Endometrial microvascular endothelial cells (primary cell): ENCODE data around the gene ASTN2. TPM values are rescaled to one million over a fixed set of nuclear protein-coding genes. Genes with fewer than 3 reads are reported as not detected.

Experiments
- in situ Hi-C: cut with HindIII; loops from 2 replicates; pipeline ENCODE4 v1.10.0; 2017; ENCODE audit warnings: low sequenced_read_pairs, low pct_unique_long_range_greater_than_20kb; ENCODE audit errors: inconsistent ontology term
- total RNA-seq: library from RNA; depleted of rRNA; stranded (reverse); fragments of >200 nt; gene quantifications from one replicate; pipeline ENCODE4 v1.2.3, GENCODE V29; 2015; ENCODE audit errors: inconsistent ontology term

Gene ASTN2
- total RNA-seq, 1 donor from 2014 or later, result 2.1 TPM

DNA sequence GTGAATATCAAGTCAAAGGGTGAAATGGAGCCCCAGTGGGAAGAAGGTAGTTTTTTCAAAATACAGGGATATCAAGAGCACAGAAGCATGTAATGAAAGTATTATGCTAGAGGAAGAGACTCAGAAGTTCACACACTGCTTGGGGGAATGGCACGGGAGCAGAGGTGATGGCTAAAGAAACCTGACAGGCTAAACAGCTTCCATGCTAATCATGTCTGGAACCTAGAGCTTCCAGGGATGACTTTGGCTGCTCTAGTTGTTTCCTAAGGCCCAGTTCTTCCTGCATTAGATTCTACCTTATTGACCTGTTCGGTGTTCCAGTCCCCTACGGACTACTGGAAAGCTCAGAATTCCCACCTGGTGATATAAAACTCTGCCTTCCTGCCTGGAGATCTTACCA, 693.4 kb downstream of the ASTN2 start:
- in situ Hi-C loops, result no loop called here

DNA sequence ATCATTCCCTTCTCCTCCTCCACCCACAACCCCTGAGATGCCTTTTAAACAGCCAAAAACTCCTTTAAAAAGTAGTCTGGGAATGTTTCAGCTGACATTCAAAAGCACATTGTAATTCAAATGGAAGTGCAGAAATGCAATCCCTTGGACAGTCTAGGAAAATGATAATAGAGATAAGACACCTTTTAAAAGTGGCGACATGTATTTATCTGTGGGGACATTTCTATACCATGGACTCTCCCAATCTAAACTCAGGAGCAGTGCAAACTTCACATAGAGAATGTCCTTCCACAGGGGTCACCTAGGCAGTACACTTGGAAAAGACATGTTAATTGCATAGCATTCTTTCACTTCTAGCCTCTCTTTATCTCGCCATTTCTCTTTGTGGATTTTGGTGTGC, 694.7 kb downstream of the ASTN2 start:
- in situ Hi-C loops, result no loop called here

DNA sequence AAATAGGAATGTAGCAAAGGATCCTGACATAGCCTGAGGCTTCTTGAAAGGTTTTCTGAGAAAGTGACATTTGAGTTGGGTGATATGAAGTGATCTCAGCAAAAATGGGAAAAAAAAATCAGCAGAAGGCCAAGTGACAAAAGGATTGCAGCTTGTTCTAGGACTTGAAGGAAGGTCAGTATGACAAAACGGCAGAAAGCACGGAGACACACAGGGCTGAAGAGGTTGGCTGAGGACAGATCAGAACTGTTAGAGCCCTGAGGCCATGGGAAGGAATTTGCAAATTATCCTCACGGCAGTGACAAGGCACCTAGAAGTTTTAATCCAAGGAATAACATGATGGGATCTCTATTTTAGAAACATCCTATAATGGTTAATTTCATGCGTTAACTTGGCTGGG, 696.7 kb downstream of the ASTN2 start:
- in situ Hi-C loops, result no loop called here

DNA sequence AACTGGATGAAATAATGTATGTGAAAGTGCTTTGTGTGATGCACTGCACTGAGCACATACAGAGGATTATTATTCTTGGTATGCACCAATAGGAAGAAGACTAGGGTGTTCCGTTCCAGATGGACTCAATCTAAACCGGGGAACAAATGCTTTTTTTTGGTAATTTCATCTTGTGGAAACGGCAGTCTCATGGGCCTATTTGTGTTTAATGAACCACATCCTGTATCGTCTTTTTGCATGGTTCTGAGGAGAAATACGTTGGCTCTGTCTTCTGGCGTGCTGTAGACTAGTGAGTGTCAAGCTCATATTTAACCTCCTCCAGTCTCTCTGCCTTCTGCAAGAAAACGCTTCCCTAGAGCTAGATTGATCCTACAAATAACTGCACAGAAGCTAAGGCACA, 697.7 kb downstream of the ASTN2 start:
- in situ Hi-C loops, result no loop called here

DNA sequence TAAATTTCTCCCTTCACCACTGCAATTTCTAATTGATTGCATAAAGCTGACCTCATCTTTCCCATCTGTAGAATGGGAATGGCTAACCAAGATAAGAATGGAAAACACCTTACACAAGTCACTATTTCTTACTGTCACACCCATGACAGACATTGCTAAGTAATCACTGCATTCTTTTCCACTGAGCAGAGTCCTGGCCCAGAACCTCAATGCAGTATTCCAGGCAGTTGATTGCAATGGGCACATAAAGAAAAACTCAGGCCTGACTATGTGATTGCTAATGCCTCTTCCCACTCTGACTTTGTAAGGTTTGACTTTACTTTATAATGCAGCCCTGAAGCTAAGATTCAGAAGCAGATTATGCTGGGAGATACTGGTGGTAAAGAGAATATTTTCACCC, 698.4 kb downstream of the ASTN2 start:
- in situ Hi-C loops, result no loop called here

DNA sequence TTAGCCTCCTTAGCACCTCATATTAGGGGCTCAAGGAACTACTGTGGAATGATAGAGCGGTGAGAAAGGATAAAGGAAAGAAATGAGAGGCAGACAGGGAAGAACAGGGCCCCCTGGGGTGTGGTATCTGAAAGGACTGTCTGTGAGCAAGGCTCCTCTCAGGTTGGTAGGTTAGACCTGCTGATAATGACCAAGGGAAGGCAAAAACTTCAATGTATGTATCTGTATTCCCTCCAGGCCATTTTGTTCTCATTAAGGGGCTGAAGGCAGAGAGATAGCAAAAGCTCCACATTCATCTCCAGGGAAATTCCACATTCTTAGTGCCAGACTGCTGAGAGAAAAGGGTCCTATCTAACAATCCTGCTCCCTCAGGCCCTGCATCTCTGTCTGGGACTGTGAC, 699.1 kb downstream of the ASTN2 start:
- in situ Hi-C loops, result no loop called here

DNA sequence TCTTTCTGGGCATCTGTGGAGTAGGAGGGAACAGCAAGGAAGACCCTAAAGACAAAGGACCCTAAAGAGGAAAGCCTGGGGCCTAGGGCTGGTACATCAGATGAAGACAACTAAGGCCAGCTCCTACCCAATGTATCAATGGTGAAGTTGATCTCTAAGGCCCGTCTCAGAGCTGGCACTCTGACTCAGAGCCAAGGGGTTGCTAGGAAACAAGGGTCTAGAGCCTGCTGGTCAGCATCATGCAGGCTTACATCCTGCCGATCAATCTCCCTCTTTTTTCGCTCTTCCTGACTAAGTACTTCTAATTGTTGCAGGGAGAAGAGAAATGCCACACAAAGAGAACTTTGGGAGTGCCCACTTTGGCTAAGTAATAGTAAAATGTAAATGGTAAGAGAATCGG, 701.6 kb downstream of the ASTN2 start:
- in situ Hi-C loops, result no loop called here

DNA sequence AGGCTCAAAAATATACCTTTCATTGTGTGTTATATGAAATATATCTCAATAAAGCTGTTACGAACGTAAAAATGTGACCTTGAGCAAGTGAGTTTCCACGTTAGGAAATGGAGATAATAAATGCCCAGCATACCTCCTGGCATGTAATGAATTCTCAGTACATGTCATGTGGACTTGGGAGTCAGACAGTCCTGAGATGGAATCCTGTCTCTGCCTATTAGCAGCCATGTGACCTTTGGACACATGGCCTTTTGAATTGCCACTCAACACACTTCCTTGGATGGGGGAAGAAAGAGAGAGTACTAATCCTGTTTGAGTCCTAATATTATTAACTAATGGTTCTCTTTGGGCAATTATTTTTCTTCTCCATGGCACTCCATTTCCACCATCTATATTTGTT, 702.1 kb downstream of the ASTN2 start:
- in situ Hi-C loops, result no loop called here

DNA sequence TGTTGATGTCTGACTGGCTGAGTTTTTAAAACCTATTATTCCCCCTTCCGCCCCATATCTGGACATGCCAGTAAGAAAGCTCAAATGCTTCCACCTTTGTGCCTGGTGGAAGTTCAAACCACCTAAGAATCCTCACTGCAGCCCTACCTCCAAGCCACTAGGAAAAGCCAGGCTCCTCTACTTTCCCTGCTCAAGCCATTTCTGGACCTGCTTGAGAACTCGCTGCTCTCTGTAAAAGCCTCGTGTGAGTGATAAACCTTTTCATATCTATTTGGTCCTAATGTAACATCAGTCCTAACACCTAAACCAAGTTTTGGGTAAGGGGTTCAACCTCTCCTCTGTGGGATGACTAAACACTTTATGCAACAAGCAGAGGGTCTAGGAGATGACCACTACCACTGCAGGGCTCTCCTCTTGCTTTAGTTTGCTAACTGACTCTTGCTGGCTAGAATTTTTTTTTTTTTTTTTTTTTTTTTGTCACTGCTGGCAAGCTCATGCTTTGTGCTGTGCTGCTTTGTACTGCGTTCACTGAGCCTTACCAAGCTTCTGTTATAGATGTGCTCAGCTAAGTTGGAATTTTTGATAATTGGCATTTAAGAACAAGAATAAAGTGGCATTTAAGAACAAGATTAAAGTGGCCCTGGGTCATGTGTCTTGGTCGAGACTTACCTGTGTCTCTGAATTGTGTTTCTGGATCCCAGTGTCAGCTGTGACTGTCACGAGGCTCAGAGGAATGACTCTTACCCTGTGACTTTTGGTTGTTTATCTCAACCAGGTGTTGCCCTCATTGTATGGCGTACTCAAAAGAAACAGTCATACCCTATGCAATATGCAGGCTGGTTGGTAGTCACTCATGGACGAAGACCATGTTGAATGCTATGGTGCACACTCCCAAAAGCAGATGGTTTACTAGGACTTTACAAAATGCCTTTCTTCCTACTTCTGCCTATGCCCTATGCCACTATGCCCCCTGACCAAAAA, 708.3 kb downstream of the ASTN2 start:
- in situ Hi-C loops, result no loop called here

DNA sequence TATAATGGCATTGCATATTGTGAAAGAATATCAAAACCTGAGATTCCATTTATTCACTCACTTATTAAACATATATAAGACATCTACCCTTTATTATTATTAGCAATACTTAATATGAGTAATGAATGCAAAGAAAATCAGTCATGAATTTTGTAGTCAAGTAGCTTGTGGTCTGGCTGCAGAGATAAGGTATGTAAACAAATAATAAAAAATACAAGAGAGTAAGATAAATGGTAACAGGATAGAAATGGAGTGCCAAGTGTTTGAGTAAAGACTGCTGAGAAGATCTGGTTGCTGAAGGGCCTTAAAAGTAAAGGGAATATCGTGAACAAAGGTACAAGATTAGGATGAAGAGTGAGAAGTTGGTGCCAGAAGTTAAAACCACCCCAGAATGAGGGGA, 709.3 kb downstream of the ASTN2 start:
- in situ Hi-C loops, result no loop called here

DNA sequence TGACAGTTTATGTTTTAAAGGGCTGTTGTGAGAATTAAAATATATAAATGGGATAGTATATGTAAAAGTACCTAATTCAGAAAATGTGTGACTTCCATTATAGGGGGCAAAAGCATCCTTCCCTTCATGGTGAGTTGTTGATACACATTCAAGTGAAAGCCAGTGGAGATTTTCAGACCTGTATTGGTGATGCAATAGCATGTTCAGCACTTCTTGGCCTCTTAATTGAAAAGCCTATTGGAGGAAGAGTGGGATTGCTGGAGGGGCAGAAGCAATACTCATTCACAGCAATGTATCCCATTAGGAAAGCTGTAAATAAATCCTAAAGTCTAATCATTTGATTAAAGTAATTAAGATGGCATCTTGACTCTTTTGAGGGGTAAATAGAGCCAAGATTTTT, 710.4 kb downstream of the ASTN2 start:
- in situ Hi-C loops, result no loop called here

DNA sequence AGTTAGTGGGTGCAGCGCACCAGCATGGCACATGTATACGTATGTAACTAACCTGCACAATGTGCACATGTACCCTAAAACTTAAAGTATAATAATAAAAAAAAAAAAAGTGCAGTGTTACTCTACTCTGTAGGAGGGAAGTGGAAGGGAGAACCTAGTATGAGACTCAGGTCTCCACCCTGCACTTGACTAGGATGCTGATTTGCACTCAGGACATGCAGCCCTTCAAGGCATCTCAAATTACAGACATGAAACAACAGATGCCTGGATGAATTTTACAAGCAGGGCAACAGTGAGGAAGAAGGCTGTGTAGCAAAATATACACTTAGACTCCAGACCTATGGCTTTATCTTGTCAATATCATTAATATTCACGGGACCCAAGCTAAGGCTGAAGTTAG, 711.2 kb downstream of the ASTN2 start:
- in situ Hi-C loops, result no loop called here

DNA sequence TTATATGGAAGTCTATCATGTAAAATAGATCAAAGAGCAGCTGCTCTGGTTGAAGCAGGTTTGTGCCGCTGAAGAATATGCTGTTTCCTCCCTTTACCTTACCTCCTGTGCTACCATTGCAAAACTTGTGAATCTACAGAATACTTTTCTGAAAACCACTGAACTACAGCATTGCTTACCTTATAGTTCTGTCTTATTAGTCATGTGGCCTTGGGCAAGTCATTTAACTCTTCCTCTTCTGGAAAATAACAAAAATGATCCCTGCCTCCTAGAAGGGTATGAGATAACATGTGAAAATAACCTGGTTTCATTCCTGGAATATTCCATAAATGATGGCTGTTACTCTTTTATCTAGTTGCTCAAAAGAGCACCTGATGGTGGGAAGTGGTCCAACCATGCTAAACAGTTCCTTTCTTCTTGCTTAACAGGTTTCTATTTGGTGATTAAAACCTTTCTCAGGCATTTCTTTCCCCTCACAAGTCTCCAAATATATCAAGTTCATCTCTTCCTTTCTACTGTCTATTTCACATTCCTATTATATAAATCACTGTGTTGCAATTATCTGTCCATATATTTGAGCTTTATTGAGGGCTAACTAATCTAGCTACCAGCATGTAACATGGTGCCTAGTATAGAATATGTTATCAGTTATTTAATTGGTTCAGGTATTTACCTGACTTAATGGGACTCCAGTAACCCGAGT, 712.8 kb downstream of the ASTN2 start:
- in situ Hi-C loops, result no loop called here

DNA sequence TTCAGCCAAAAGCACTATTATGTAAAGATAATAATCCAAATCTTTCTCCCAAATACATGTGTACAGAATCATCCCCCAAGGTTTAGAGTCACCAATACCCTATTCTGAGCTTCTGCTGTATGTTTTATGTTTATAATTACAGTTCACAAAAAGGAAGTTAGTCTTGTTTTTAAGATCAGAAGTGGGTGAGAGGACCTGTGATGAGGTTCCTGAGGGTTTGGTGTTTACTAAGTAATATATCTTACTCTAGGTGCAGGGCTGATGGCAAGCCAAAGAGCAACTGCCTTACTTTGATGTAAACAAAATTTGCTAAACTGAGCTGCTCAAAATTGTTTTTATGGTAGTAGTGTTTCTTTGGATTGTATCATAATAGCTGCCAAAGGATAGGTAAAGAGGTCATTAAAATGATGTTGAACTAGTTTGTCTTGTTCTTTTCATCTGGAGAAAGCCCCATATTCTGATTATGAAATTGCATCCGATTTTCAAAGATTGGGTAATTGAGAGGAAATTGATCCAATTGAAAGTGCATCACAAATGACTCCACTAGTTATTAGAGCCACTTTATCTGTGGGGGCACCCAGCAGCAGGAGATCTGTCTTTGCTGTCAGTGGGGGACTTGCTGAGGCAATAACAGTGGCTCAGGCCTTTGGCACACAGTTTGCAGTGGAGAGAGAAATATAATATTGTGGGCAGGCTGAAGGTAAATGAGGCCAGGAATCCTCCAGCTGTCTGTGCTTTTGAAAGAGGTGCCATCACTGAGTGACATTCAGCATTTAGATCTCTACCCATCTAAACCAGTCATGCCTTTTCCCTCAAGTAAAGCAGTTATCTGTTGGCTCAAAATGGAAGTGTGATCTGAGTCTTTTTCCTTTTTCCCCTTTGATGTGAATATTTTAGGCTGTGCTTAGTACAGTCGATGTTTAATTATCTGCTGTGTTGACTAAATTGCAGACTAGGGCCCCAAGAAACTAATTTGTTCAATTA, 713.7 kb downstream of the ASTN2 start:
- in situ Hi-C loops, result no loop called here

DNA sequence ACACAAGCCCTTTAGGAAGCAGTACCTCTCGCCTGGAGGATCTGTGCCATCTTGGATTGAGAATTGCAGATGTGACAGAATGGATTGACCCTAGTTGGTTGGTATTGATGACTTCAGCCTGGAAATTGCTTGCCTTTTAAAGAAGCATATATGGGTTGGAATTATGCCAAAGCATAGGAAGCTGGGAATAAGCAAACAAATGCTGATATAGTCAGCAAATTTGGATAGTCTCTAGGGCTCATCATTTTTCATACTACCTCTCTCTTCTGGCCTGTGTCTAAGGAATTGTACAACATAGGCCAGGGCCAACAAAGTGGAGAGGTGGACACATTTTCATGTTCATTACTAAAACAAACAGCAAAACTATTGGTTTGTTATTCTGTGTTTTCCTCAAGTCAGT, 714.6 kb downstream of the ASTN2 start:
- in situ Hi-C loops, result no loop called here

DNA sequence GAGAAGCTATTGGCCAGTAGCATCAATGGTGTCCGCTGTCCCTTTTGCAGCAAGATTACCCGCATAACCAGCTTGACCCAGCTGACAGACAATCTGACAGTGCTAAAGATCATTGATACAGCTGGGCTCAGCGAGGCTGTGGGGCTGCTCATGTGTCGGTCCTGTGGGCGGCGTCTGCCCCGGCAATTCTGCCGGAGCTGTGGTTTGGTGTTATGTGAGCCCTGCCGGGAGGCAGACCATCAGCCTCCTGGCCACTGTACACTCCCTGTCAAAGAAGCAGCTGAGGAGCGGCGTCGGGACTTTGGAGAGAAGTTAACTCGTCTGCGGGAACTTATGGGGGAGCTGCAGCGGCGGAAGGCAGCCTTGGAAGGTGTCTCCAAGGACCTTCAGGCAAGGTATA, 717.0 kb downstream of the ASTN2 start:
- in situ Hi-C loops, result no loop called here

DNA sequence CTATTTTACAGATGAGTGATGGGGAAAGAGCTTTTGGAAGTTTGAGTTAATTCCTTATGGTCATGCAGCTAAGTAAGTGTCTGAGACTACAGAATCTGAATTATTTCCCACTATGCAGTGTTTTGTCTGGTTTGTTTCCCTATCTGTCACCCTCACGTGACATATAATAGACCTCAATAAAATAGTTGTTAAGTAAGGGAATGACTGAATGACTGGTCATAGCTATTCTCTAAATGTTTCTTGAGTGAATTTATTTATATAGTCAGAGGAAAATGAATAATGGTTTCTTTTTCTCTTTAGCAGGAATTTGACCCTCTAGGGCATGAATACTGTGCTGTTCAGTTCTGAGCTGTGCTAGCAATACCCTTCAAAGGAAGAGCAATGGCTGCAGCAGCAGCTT, 717.5 kb downstream of the ASTN2 start:
- in situ Hi-C loops, result no loop called here

DNA sequence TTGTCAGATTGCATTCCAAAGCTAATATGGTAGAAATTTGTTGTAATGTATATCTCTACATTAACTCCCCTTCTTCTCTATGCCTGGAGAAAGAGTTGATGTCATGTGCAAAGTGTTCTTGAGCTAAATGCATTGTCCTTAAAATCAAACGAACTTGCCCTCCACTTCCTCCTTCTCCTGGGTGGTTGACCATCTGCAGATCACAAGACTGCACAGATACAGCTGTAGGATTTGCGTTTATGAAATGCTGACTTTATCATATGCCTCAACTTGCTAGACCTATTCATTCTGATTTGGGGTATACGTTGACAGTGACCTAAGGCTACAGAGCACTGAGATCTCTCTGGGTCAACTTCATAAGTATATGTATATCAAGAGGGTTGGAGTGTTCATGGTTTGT, 719.4 kb downstream of the ASTN2 start:
- in situ Hi-C loops, result no loop called here

DNA sequence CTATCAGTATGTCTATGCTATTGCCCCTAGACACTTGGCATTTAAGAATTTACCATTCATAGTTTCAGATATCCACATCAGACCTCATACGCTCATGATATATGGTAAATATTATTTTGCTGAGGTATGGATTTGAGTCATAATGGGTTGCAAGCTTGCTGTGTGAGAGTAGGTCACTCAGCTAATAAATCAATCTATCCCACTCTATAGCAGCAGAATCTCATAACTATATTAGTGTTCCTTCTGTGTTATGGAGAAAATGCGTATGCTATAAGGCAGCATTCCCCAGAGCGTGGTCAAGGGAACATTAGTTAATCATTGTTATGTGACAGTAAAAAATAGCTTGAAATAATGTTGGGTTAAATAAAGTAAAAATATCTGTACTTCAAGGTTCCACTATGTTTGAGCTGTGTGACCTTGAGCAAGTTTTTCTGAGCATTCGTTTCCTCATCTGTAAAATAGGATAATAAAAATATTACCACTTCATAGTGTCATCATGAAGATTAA, 720.0 kb downstream of the ASTN2 start:
- in situ Hi-C loops, result no loop called here
